ENCODE results near the gene CACNB3. TPM values are rescaled to one million over a fixed set of nuclear protein-coding genes. Genes with fewer than 3 reads are reported as not detected.

CACNB3 gene
- total RNA-seq, 4 donors from 2014 or later = 1.2 to 5.7 (median 2.7) TPM

- TF ChIP-seq POLR2A (IDR thresholded peaks at IDR 0.05) (no peak), CTCF (IDR thresholded peaks at IDR 0.05 in 4 of 5, conservative IDR thresholded peaks at IDR 0.05 in 1 of 5) (no peak)
- intact Hi-C loops (cut with DNase I; ENCODE audit: low total_unique reads) (no loop called here), in situ Hi-C loops (cut with MboI; ENCODE audit: low sequenced_read_pairs in 4 of 4) (no loop called here)
- DNase-seq (no peak), ATAC-seq (no peak)
- Histone ChIP-seq H3K27me3 (no peaks in the 10 kb centered on the region), H3K4me1 (no peaks in the 10 kb centered on the region), H3K9me3 (no peaks in the 10 kb centered on the region), H3K4me3 (no peak overlapping the region), H3K36me3 (peaks cover 0 to 64% of the 10 kb centered on the region in 2 donors), H3K27ac (no peak overlapping the region)
Measured at GRCh38 chr12:48773686-48774085, 44.6 kb upstream of the CACNB3 start.

- intact Hi-C loops (cut with DNase I; ENCODE audit: low total_unique reads) = no loop called here
- Histone ChIP-seq H3K36me3 (peaks cover 0 to 60% of the 10 kb centered on the region in 2 donors), H3K27ac (no peak overlapping the region), H3K9me3 (no peaks in the 10 kb centered on the region), H3K4me3 (no peak overlapping the region), H3K4me1 (peaks cover 0 to 2% of the 10 kb centered on the region in 2 donors), H3K27me3 (no peaks in the 10 kb centered on the region)
- DNase-seq (no peak), ATAC-seq (no peak)
- TF ChIP-seq CTCF (IDR thresholded peaks at IDR 0.05 in 4 of 5, conservative IDR thresholded peaks at IDR 0.05 in 1 of 5) = no peak
- no peak for TF ChIP-seq POLR2A (IDR thresholded peaks at IDR 0.05)
- in situ Hi-C loops (cut with MboI; ENCODE audit: low sequenced_read_pairs in 4 of 4) = no loop called here
Measured at GRCh38 chr12:48774516-48774915, 43.8 kb upstream of the CACNB3 start.

GRCh38 chr12:48775299-48775698 is 43.0 kb upstream of the CACNB3 start:
- ATAC-seq (no peak), DNase-seq (no peak)
- Histone ChIP-seq H3K27me3 (no peaks in the 10 kb centered on the region), H3K36me3 (peaks cover 0 to 58% of the 10 kb centered on the region in 2 donors), H3K27ac (no peak overlapping the region), H3K4me1 (peaks cover 6 to 10% of the 10 kb centered on the region in 2 donors), H3K4me3 (no peak overlapping the region), H3K9me3 (no peaks in the 10 kb centered on the region)
- no peak for TF ChIP-seq CTCF (IDR thresholded peaks at IDR 0.05 in 4 of 5, conservative IDR thresholded peaks at IDR 0.05 in 1 of 5)
- TF ChIP-seq POLR2A (IDR thresholded peaks at IDR 0.05) = no peak
- intact Hi-C loops (cut with DNase I; ENCODE audit: low total_unique reads) (no loop called here), in situ Hi-C loops (cut with MboI; ENCODE audit: low sequenced_read_pairs in 4 of 4) (loop anchor here in 1 of 4 donors (25.0 kb wide), 1 partner anchor 238 kb away; the partner anchor contains the start of gene OR8S1)

GRCh38 chr12:48775991-48776649 is 42.2 kb upstream of the CACNB3 start:
- ATAC-seq (no peak), DNase-seq (no peak)
- no peaks in the 10 kb centered on the region for H3K27me3 ChIP-seq
- H3K9me3 ChIP-seq = no peaks in the 10 kb centered on the region
- intact Hi-C loops (cut with DNase I; ENCODE audit: low total_unique reads) (no loop called here), in situ Hi-C loops (cut with MboI; ENCODE audit: low sequenced_read_pairs in 4 of 4) (loop anchor here in 1 of 4 donors (25.0 kb wide), 1 partner anchor 239 kb away; the partner anchor contains the start of gene OR8S1)
- H3K27ac ChIP-seq = no peak overlapping the region
- H3K4me1 ChIP-seq = peaks cover 12 to 18% of the 10 kb centered on the region in 2 donors
- no peak overlapping the region for H3K4me3 ChIP-seq
- H3K36me3 ChIP-seq = peaks cover 0 to 50% of the 10 kb centered on the region in 2 donors
- no peak for TF ChIP-seq CTCF (IDR thresholded peaks at IDR 0.05 in 4 of 5, conservative IDR thresholded peaks at IDR 0.05 in 1 of 5)
- TF ChIP-seq POLR2A (IDR thresholded peaks at IDR 0.05) = no peak
